Osteoblast (primary cell): ENCODE measurements around the gene CRTC1. TPM values are rescaled to one million over a fixed set of nuclear protein-coding genes. Genes with fewer than 3 reads are reported as not detected.

ENCODE experiments used
- DNase-seq: peaks from one replicate; pipeline ENCODE4 v3.0.0; 2011; ENCODE audit warnings: low spot score, mixed read lengths; ENCODE audit not compliant: insufficient read length; ENCODE audit errors: missing footprints
- H2AFZ ChIP-seq: 2 replicates; pipeline ENCODE4 v1.6.0; 2011; ENCODE audit warnings: mild to moderate bottlenecking, low read length
- H3K27ac ChIP-seq: 2 replicates; pipeline ENCODE4 v1.5.1; 2011; ENCODE audit warnings: mild to moderate bottlenecking, low read depth, low read length, moderate library complexity
- H3K27me3 ChIP-seq: 2 replicates; pipeline ENCODE4 v1.6.0; 2012; ENCODE audit warnings: mild to moderate bottlenecking, control low read depth, inconsistent platforms, low read length, moderate library complexity; ENCODE audit not compliant: insufficient read depth
- H3K36me3 ChIP-seq: 2 replicates; pipeline ENCODE4 v1.5.1; 2011; ENCODE audit warnings: mild to moderate bottlenecking, low read length, control low read depth, moderate library complexity; ENCODE audit not compliant: insufficient read depth
- H3K4me1 ChIP-seq: 2 replicates; pipeline ENCODE4 v1.5.1; 2011; ENCODE audit warnings: mild to moderate bottlenecking, low read length, control low read depth, moderate library complexity; ENCODE audit not compliant: insufficient read depth
- H3K4me2 ChIP-seq: 2 replicates; pipeline ENCODE4 v1.6.0; 2011; ENCODE audit warnings: mild to moderate bottlenecking, low read length; ENCODE audit not compliant: insufficient read depth
- H3K4me3 ChIP-seq: fragments of 200-600 bp; sonication (generic); 3 replicates; pipeline ENCODE4 v1.5.1; 2012; ENCODE audit warnings: mild to moderate bottlenecking, low read length, inconsistent platforms; ENCODE audit not compliant: insufficient read depth
- H3K79me2 ChIP-seq: 2 replicates; pipeline ENCODE4 v1.6.0; 2012; ENCODE audit warnings: mild to moderate bottlenecking, low read length, control low read depth, inconsistent platforms; ENCODE audit not compliant: insufficient read depth
- H3K9me3 ChIP-seq: 2 replicates; pipeline ENCODE4 v1.5.1; 2011; ENCODE audit warnings: low read depth, low read length, control low read depth
- H4K20me1 ChIP-seq: 2 replicates; pipeline ENCODE4 v1.6.0; 2012; ENCODE audit warnings: mild to moderate bottlenecking, low read length, control low read depth; ENCODE audit not compliant: insufficient read depth
- CTCF ChIP-seq: IDR thresholded peaks from 2 replicates; pipeline ENCODE4 v1.5.1; 2011; ENCODE audit warnings: mild to moderate bottlenecking, low read depth, low read length, moderate library complexity; ENCODE audit errors: extremely low read depth
- total RNA-seq: library from RNA; depleted of rRNA; stranded (reverse); fragments of >200 nt; gene quantifications from 2 replicates; pipeline ENCODE4 v1.2.3, GENCODE V29; 2012

The CRTC1 gene
- total RNA-seq, 1 donor = 4.0 TPM

DNA sequence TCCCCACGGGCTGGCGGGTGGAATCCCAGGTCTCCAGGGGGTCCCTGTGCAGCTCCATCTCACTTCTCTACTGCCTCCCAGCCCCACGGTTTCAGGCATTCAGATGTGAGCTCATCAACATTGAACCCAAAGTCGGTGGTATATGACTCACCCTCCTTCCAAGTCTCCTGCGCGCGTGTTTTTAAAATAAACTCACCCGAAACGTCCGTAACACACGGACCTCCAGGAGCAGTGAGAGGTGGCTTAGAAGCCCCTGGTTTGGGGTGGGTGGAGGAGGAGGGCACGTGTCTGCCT, 14.0 kb upstream of the CRTC1 start:
- TF ChIP-seq CTCF = no peak
- Histone ChIP-seq H3K4me2 (no peak overlapping the region), H2AFZ (no peak overlapping the region), H3K9me3 (no peaks in the 10 kb centered on the region), H3K36me3 (peaks cover 20% of the 10 kb centered on the region), H3K27ac (peak overlapping the region; percentile 39), H3K79me2 (no peaks in the 10 kb centered on the region), H3K4me1 (peaks cover 12% of the 10 kb centered on the region), H4K20me1 (no peaks in the 10 kb centered on the region), H3K4me3 (no peak overlapping the region), H3K27me3 (no peaks in the 10 kb centered on the region)
- DNase-seq = peak; percentile 99

GRCh38 chr19:18669883-18670282, 13.6 kb upstream of the CRTC1 start:
- Histone ChIP-seq H3K79me2 (no peaks in the 10 kb centered on the region), H3K4me1 (peaks cover 12% of the 10 kb centered on the region), H4K20me1 (no peaks in the 10 kb centered on the region), H3K4me3 (no peak overlapping the region), H3K9me3 (no peaks in the 10 kb centered on the region), H3K36me3 (peaks cover 20% of the 10 kb centered on the region), H3K27ac (peak overlapping the region; percentile 39), H2AFZ (no peak overlapping the region), H3K4me2 (no peak overlapping the region), H3K27me3 (no peaks in the 10 kb centered on the region)
- no peak for TF ChIP-seq CTCF
- peak; percentile 37 for DNase-seq

DNA sequence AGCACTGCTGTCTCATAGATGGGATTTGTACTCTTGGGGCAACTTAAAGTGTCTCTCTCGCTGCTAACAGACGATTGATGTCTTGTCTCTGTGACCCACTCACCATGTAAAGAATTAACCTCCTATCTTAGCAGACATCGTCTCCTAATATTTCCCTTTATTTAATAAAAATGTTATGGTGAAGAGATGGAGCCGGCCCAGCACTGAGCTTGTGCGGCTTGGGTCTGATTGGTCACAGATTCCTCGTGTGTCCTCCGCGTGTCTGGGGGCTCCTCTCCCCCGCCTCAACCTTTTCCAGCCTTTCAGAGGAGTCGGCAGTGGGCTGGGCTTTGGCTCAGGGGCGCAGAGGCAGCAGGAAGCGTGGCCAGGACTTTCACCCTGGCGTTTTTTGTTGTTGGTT, 13.2 kb upstream of the CRTC1 start:
- no peaks in the 10 kb centered on the region for H4K20me1 ChIP-seq
- H3K9me3 ChIP-seq = no peaks in the 10 kb centered on the region
- no peaks in the 10 kb centered on the region for H3K79me2 ChIP-seq
- peaks cover 12% of the 10 kb centered on the region for H3K4me1 ChIP-seq
- no peak overlapping the region for H3K27ac ChIP-seq
- no peak overlapping the region for H3K4me3 ChIP-seq
- no peak overlapping the region for H2AFZ ChIP-seq
- DNase-seq = no peak
- peaks cover 20% of the 10 kb centered on the region for H3K36me3 ChIP-seq
- no peak for TF ChIP-seq CTCF
- no peak overlapping the region for H3K4me2 ChIP-seq
- no peaks in the 10 kb centered on the region for H3K27me3 ChIP-seq

GRCh38 chr19:18671303-18672043, 12.0 kb upstream of the CRTC1 start:
- DNase-seq = peak; percentile 46
- H3K4me2 ChIP-seq = no peak overlapping the region
- H3K4me1 ChIP-seq = peaks cover 12% of the 10 kb centered on the region
- no peak overlapping the region for H3K27ac ChIP-seq
- TF ChIP-seq CTCF = no peak
- no peak overlapping the region for H2AFZ ChIP-seq
- H3K36me3 ChIP-seq = peaks cover 20% of the 10 kb centered on the region
- H3K9me3 ChIP-seq = no peaks in the 10 kb centered on the region
- no peaks in the 10 kb centered on the region for H4K20me1 ChIP-seq
- H3K79me2 ChIP-seq = no peaks in the 10 kb centered on the region
- H3K27me3 ChIP-seq = no peaks in the 10 kb centered on the region
- no peak overlapping the region for H3K4me3 ChIP-seq
